Lower lobe of right lung (tissue), 2 donors: ENCODE results near the gene ZNF615. TPM values are rescaled to one million over a fixed set of nuclear protein-coding genes. Genes with fewer than 3 reads are reported as not detected.
"Not testable (repeated sequence)": the region's sequence is repeated elsewhere in the genome, so short reads cannot be mapped to it uniquely, and the experiment has no call there.

Source experiments
- ATAC-seq, 2 donors: fragments of 200-7000 bp; cut with Tn5 transposase; one replicate each; pipeline ENCODE4 v1.9.1; 2020 to 2022; ENCODE audit warnings: mild to moderate bottlenecking in 2 of 2, moderate library complexity in 2 of 2
- DNase-seq: peaks from one replicate; pipeline ENCODE4 v3.0.0-alpha.2; 2020
- H3K27ac ChIP-seq: fragments of 200-600 bp; one replicate; pipeline ENCODE4 v1.8.0; 2022
- H3K27me3 ChIP-seq: fragments of 200-600 bp; one replicate; pipeline ENCODE4 v1.8.0; 2022; ENCODE audit warnings: low read depth
- H3K36me3 ChIP-seq: fragments of 200-600 bp; one replicate; pipeline ENCODE4 v1.8.0; 2022; ENCODE audit warnings: mild to moderate bottlenecking
- H3K4me1 ChIP-seq: fragments of 200-600 bp; one replicate; pipeline ENCODE4 v1.8.0; 2022
- H3K4me3 ChIP-seq: fragments of 200-600 bp; one replicate; pipeline ENCODE4 v1.8.0; 2022; ENCODE audit warnings: mild to moderate bottlenecking
- H3K9me3 ChIP-seq: fragments of 200-600 bp; one replicate; pipeline ENCODE4 v1.8.0; 2022
- CTCF ChIP-seq: fragments of 200-600 bp; IDR thresholded peaks from one replicate; pipeline ENCODE4 v1.8.0; 2022; ENCODE audit warnings: antibody characterized with exemption, mild to moderate bottlenecking
- intact Hi-C: fragments of 100-400 bp; cut with DNase I; formaldehyde crosslinking; loops from one replicate; pipeline ENCODE4 v1.11.0; 2022
- total RNA-seq: library from RNA; stranded (reverse); fragmentation: NEBNext Ultra II Directional; extraction: Animal tissue kit (Norgen Biotek cat#: 25700); gene quantifications from one replicate; pipeline ENCODE4 v1.2.1, GENCODE V29; 2021
- donor health status: DM: no; HTN: yes; CAD: no; lungs with severe emphysema.

Gene ZNF615
- total RNA-seq, 1 donor from 2014 or later: 9.6 TPM

DNA sequence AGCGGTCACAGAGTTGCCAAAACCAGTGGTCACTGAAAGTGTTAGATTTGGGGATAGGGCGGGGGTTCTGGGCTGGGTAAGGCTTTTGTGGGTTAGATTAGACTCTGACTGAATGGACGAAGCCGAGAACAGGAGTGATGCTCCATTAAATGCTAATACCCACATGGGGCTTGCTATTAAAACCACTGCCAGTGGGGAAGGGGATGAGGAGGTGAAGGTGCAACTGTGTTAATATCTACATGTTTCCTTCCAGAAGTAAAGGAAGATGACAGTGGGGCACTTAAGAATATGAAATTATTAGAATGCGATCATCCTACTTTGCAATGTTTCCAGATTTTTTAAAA is 20.7 kb upstream of the ZNF615 start:
- TF ChIP-seq CTCF: no peak
- H3K4me1 ChIP-seq: peaks cover 17% of the 10 kb centered on the region
- DNase-seq: no peak
- H3K27me3 ChIP-seq: no peaks in the 10 kb centered on the region
- peaks cover 52% of the 10 kb centered on the region for H3K9me3 ChIP-seq
- peaks cover 21% of the 10 kb centered on the region for H3K36me3 ChIP-seq
- peak overlapping the region; percentile 78 for H3K4me3 ChIP-seq
- ATAC-seq: peak; percentile 7 to 38
- intact Hi-C loops: no loop called here
- H3K27ac ChIP-seq: peak overlapping the region; percentile 91

DNA sequence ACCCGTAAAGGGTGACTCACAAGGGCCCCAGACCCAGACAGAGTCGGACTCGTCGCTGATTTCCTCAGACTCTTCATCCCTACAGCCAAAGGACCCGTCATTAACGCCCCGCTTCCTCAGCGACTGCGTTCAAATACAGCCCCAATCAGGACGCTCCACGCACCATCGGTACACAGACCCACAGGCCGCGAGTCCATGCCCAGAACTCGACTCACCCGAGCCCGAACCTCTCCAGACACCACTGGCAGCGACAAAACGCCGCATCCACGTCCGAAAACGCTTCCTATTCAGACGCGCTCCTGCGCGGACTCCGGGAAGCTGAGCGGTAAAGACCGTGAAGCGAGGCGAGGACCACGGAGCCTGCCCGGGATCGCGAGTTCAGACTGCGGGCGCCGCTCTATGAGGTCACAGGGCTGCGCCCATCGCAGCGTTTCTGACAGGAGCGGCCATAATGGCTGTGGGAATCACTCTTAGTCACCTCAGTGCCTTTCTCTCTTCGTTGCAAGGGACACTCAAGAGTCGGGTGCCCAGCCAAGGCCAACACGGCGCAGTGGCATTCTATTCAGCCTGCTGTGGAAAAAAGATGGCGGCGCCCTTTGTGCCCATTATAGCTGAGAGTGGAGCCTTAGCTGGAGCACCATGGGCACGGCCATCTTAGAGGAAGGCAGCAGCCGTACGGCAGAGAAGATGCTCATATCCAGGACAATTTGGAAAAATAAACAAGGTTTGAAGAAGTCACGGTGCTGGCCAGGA is 20.2 kb upstream of the ZNF615 start, which contains the start of gene ZNF614:
TSS of gene ZNF614 (minus strand) at position 353 of the 753 bp plus-strand sequence. CDS start 2,634 bp downstream, outside the sequence.
- no peak for TF ChIP-seq CTCF
- H3K27ac ChIP-seq: peak within 1 kb of the TSS; percentile 91
- peak within 1 kb of the TSS; percentile 78 for H3K4me3 ChIP-seq
- DNase-seq (peak; percentile 92), ATAC-seq (peak; percentile 98 to 99)
- H3K36me3 ChIP-seq: peaks cover 26% of the 10 kb centered on the region
- H3K9me3 ChIP-seq: peaks cover 52% of the 10 kb centered on the region
- H3K27me3 ChIP-seq: no peaks in the 10 kb centered on the region
- H3K4me1 ChIP-seq: peaks cover 17% of the 10 kb centered on the region
- intact Hi-C loops: no loop called here

- H3K27ac ChIP-seq, ATAC-seq, H3K27me3 ChIP-seq, DNase-seq, intact Hi-C loops: not testable (repeated sequence)
- H3K36me3 ChIP-seq: peaks cover 36% of the 10 kb centered on the region
- peak overlapping the region; percentile 78 for H3K4me3 ChIP-seq
- H3K9me3 ChIP-seq: peaks cover 50% of the 10 kb centered on the region
- peaks cover 17% of the 10 kb centered on the region for H3K4me1 ChIP-seq
Observed at GRCh38 chr19:52026255-52026990, 18.4 kb upstream of the ZNF615 start.

GRCh38 chr19:52024478-52024877 is 16.5 kb upstream of the ZNF615 start:
- intact Hi-C loops, ATAC-seq, DNase-seq, H3K27ac ChIP-seq, H3K27me3 ChIP-seq, H3K4me3 ChIP-seq: not testable (repeated sequence)
- H3K36me3 ChIP-seq: peaks cover 51% of the 10 kb centered on the region
- H3K4me1 ChIP-seq: peaks cover 17% of the 10 kb centered on the region
- peaks cover 56% of the 10 kb centered on the region for H3K9me3 ChIP-seq

DNA sequence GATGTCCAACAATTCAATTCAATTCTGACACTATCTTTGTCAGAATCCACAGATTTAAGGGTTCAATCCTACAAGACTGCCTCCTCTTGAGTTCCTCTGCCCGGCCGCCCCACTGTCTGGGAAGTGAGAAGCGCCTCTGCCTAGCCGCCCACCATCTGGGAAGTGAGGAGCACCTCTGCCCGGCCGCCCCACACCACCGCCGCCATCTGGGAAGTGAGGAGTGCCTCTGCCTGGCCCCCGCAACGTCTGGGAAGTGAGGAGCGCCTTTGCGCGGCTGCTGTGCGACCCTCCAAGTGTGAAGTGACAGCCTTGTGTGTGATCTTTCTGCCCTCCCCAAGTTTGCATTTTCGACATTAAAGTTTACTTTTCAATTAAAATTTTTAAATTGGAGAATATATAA is 14.2 kb upstream of the ZNF615 start:
- no peak for TF ChIP-seq CTCF
- no peak for ATAC-seq
- Histone ChIP-seq H3K4me3 (no peak overlapping the region), H3K27me3 (no peaks in the 10 kb centered on the region), H3K36me3 (peaks cover 70% of the 10 kb centered on the region), H3K4me1 (peaks cover 6% of the 10 kb centered on the region), H3K9me3 (peaks cover 79% of the 10 kb centered on the region), H3K27ac (no peak overlapping the region)
- intact Hi-C loops: no loop called here
- no peak for DNase-seq

DNA sequence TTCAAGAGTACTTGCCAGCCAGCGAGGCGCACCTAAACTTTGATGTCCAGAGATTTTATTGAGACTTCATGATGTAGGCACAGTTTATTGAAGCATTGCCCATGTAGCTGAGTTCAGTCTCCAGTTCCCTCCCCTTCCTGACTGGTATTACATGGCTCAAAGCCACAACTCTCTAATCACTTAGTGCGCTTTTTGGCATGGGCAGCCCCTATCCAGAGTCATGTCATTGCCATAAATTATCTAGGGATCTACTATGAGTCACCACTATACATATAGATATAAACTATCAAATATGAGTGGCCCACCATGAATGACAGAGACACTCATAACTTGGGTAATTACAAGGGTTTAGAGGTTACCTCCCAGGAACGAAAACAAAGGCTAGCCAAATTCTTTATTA is 12.5 kb upstream of the ZNF615 start:
- Histone ChIP-seq H3K9me3 (peaks cover 96% of the 10 kb centered on the region), H3K36me3 (peaks cover 83% of the 10 kb centered on the region), H3K27ac (no peak overlapping the region), H3K27me3 (no peaks in the 10 kb centered on the region), H3K4me1 (no peaks in the 10 kb centered on the region), H3K4me3 (no peak overlapping the region)
- DNase-seq: no peak
- TF ChIP-seq CTCF: no peak
- ATAC-seq: no peak
- intact Hi-C loops: no loop called here
